Ishikawa (cell line): ENCODE measurements around the gene PRR5L.

Experiments used
- CEBPB ChIP-seq: IDR thresholded peaks from 2 replicates; pipeline ENCODE4 v1.6.1; 2012
- CREB1 ChIP-seq: IDR thresholded peaks from 2 replicates; pipeline ENCODE4 v1.6.1; 2012; ENCODE audit warnings: low read depth
- EGR1 ChIP-seq: IDR thresholded peaks from 2 replicates; pipeline ENCODE4 v1.6.1; 2012
- EP300 ChIP-seq: IDR thresholded peaks from 2 replicates; pipeline ENCODE4 v1.6.1; 2012; ENCODE audit warnings: borderline replicate concordance
- FOXM1 ChIP-seq: IDR thresholded peaks from 2 replicates; pipeline ENCODE4 v1.6.1; 2012; ENCODE audit warnings: low read depth, borderline replicate concordance
- MAX ChIP-seq: IDR thresholded peaks from 2 replicates; pipeline ENCODE4 v1.6.1; 2012
- NFIC ChIP-seq: IDR thresholded peaks from 2 replicates; pipeline ENCODE4 v1.6.1; 2012
- RAD21 ChIP-seq: IDR thresholded peaks from 2 replicates; pipeline ENCODE4 v1.6.1; 2012; ENCODE audit warnings: low read depth
- REST ChIP-seq: IDR thresholded peaks from 2 replicates; pipeline ENCODE4 v1.6.1; 2012; ENCODE audit warnings: low read depth, mild to moderate bottlenecking
- TAF1 ChIP-seq: IDR thresholded peaks from 2 replicates; pipeline ENCODE4 v1.6.1; 2012; ENCODE audit warnings: low read depth, mild to moderate bottlenecking
- TCF12 ChIP-seq: IDR thresholded peaks from 2 replicates; pipeline ENCODE4 v1.6.1; 2012; ENCODE audit warnings: low read depth
- TEAD4 ChIP-seq: IDR thresholded peaks from 2 replicates; pipeline ENCODE4 v1.6.1; 2012
- USF1 ChIP-seq: IDR thresholded peaks from 2 replicates; pipeline ENCODE4 v1.6.1; 2012
- YY1 ChIP-seq: IDR thresholded peaks from 2 replicates; pipeline ENCODE4 v1.6.1; 2012; ENCODE audit warnings: low read depth
- ZBTB7A ChIP-seq: IDR thresholded peaks from 2 replicates; pipeline ENCODE4 v1.6.1; 2012; ENCODE audit warnings: low read depth

Gene PRR5L

GRCh38 chr11:36390963-36391471, 94.9 kb downstream of the PRR5L start:
- TF ChIP-seq REST = no peak
- no peak for TF ChIP-seq ZBTB7A
- no peak for TF ChIP-seq USF1
- TF ChIP-seq CEBPB = no peak
- TF ChIP-seq EGR1 = no peak

GRCh38 chr11:36392196-36392595, 96.1 kb downstream of the PRR5L start:
- TF ChIP-seq RAD21 (no peak), EP300 (no peak), NFIC (no peak), TCF12 (no peak), MAX (no peak), CREB1 (no peak), YY1 (no peak), ZBTB7A (no peak), REST (no peak), EGR1 (no peak), FOXM1 (no peak), TAF1 (no peak), CEBPB (no peak), USF1 (no peak), TEAD4 (no peak)

- TF ChIP-seq EGR1 (no peak), REST (no peak), USF1 (no peak), TCF12 (no peak), EP300 (no peak), CREB1 (no peak), NFIC (no peak), TAF1 (no peak), RAD21 (no peak), MAX (no peak), CEBPB (no peak), YY1 (no peak), TEAD4 (no peak), FOXM1 (no peak), ZBTB7A (no peak)
These were observed 98.0 kb downstream of the PRR5L start for GRCh38 chr11:36394056-36394455.

- no peak for TF ChIP-seq MAX
- no peak for TF ChIP-seq EP300
- TF ChIP-seq USF1 = no peak
- TF ChIP-seq RAD21 = no peak
- no peak for TF ChIP-seq REST
- TF ChIP-seq TAF1 = no peak
- no peak for TF ChIP-seq TCF12
- TF ChIP-seq ZBTB7A = no peak
- no peak for TF ChIP-seq FOXM1
- TF ChIP-seq NFIC = no peak
- no peak for TF ChIP-seq TEAD4
- no peak for TF ChIP-seq CREB1
These were observed 98.8 kb downstream of the PRR5L start for GRCh38 chr11:36394926-36395325.
